ENCODE measurements around the gene PHIP.

The PHIP gene

GRCh38 chr6:79062708-79063107, 15.3 kb downstream of the PHIP start:
- Histone ChIP-seq H3K4me2 (ENCODE audit: low read length) (no peak overlapping the region), H3K9me3 (ENCODE audit: control insufficient read depth, insufficient read depth, low read length) (no peaks in the 10 kb centered on the region), H3K4me3 (ENCODE audit: low read length) (no peak overlapping the region)

GRCh38 chr6:79057746-79058145, 20.3 kb downstream of the PHIP start:
- Histone ChIP-seq H3K36me3 (ENCODE audit: control insufficient read depth, low read length) (peaks cover 90% of the 10 kb centered on the region), H3K79me2 (ENCODE audit: control insufficient read depth, low read length) (peaks cover 36% of the 10 kb centered on the region), H3F3A (ENCODE audit: control insufficient read depth, insufficient read depth) (no peaks in the 10 kb centered on the region)

More at GRCh38 chr6:79062708-79063107, 15.3 kb downstream of the PHIP start:
- Histone ChIP-seq H3K79me2 (ENCODE audit: control insufficient read depth, low read length) (peaks cover 67% of the 10 kb centered on the region), H3K27ac (ENCODE audit: low read depth, low read length) (no peak overlapping the region), H3F3A (ENCODE audit: control insufficient read depth, insufficient read depth) (no peaks in the 10 kb centered on the region), H4K20me1 (ENCODE audit: control insufficient read depth, insufficient read depth, low read depth, low read length) (peaks cover 11% of the 10 kb centered on the region; the same call in 1 of the 2 replicates), H3K36me3 (ENCODE audit: control insufficient read depth, low read length) (peaks cover 75% of the 10 kb centered on the region), H3K27me3 (ENCODE audit: control insufficient read depth, low read length) (no peaks in the 10 kb centered on the region), H3K9me2 (replicated peaks; ENCODE audit: control insufficient read depth, low read length) (no peaks in the 10 kb centered on the region), H3K4me1 (ENCODE audit: control insufficient read depth, low read length) (peaks cover 10% of the 10 kb centered on the region)
- TF ChIP-seq EZH2phosphoT487 (IDR thresholded peaks at IDR 0.05; ENCODE audit: borderline replicate concordance, low read length) = no peak
- TF ChIP-seq, protein P1, sequence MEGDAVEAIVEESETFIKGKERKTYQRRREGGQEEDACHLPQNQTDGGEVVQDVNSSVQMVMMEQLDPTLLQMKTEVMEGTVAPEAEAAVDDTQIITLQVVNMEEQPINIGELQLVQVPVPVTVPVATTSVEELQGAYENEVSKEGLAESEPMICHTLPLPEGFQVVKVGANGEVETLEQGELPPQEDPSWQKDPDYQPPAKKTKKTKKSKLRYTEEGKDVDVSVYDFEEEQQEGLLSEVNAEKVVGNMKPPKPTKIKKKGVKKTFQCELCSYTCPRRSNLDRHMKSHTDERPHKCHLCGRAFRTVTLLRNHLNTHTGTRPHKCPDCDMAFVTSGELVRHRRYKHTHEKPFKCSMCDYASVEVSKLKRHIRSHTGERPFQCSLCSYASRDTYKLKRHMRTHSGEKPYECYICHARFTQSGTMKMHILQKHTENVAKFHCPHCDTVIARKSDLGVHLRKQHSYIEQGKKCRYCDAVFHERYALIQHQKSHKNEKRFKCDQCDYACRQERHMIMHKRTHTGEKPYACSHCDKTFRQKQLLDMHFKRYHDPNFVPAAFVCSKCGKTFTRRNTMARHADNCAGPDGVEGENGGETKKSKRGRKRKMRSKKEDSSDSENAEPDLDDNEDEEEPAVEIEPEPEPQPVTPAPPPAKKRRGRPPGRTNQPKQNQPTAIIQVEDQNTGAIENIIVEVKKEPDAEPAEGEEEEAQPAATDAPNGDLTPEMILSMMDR (IDR thresholded peaks at IDR 0.05; ENCODE audit: low read depth, low read length, poor library complexity, severe bottlenecking) = no peak

GRCh38 chr6:79056226-79056625, 21.8 kb downstream of the PHIP start:
- Histone ChIP-seq H3K4me3 (ENCODE audit: low read length) (no peak overlapping the region), H3K27me3 (ENCODE audit: control insufficient read depth, low read length) (no peaks in the 10 kb centered on the region), H3K4me2 (ENCODE audit: low read length) (no peak overlapping the region), H3K36me3 (ENCODE audit: control insufficient read depth, low read length) (peaks cover 91% of the 10 kb centered on the region), H3K9me2 (replicated peaks; ENCODE audit: control insufficient read depth, low read length) (no peaks in the 10 kb centered on the region), H3F3A (ENCODE audit: control insufficient read depth, insufficient read depth) (no peaks in the 10 kb centered on the region), H3K9me3 (ENCODE audit: control insufficient read depth, insufficient read depth, low read length) (no peaks in the 10 kb centered on the region), H4K20me1 (ENCODE audit: control insufficient read depth, insufficient read depth, low read depth, low read length) (no peaks in the 10 kb centered on the region; the same call in 1 of the 2 replicates), H3K79me2 (ENCODE audit: control insufficient read depth, low read length) (peaks cover 28% of the 10 kb centered on the region), H3K4me1 (ENCODE audit: control insufficient read depth, low read length) (no peaks in the 10 kb centered on the region), H3K27ac (ENCODE audit: low read depth, low read length) (no peak overlapping the region)
- TF ChIP-seq, protein P1 (IDR thresholded peaks at IDR 0.05; ENCODE audit: low read depth, low read length, poor library complexity, severe bottlenecking) = no peak
- TF ChIP-seq EZH2phosphoT487 (IDR thresholded peaks at IDR 0.05; ENCODE audit: borderline replicate concordance, low read length) = no peak

More at GRCh38 chr6:79057746-79058145, 20.3 kb downstream of the PHIP start:
- no peaks in the 10 kb centered on the region; the same call in 1 of the 2 replicates for H4K20me1 ChIP-seq (ENCODE audit: control insufficient read depth, insufficient read depth, low read depth, low read length)
- H3K9me2 ChIP-seq (replicated peaks; ENCODE audit: control insufficient read depth, low read length) = no peaks in the 10 kb centered on the region
- H3K9me3 ChIP-seq (ENCODE audit: control insufficient read depth, insufficient read depth, low read length) = no peaks in the 10 kb centered on the region
- H3K27ac ChIP-seq (ENCODE audit: low read depth, low read length) = no peak overlapping the region
- TF ChIP-seq, protein P1 (IDR thresholded peaks at IDR 0.05; ENCODE audit: low read depth, low read length, poor library complexity, severe bottlenecking) = no peak
- TF ChIP-seq EZH2phosphoT487 (IDR thresholded peaks at IDR 0.05; ENCODE audit: borderline replicate concordance, low read length) = no peak
- H3K4me3 ChIP-seq (ENCODE audit: low read length) = no peak overlapping the region
- no peaks in the 10 kb centered on the region for H3K4me1 ChIP-seq (ENCODE audit: control insufficient read depth, low read length)
- H3K27me3 ChIP-seq (ENCODE audit: control insufficient read depth, low read length) = no peaks in the 10 kb centered on the region
- no peak overlapping the region for H3K4me2 ChIP-seq (ENCODE audit: low read length)
